Stimulated activated CD8-positive, alpha-beta memory T cell treated with anti-CD3 and anti-CD28 coated beads, Interleukin-12 subunit alpha, Interleukin-12 subunit beta, amount 100 ng/mL, for 24 hours (primary cell): Measurements from ENCODE around the gene GINS2.

Experiments used
- DNase-seq: peaks from one replicate; pipeline ENCODE4 v3.0.0-alpha.2; 2020; ENCODE audit errors: extremely low read depth

The GINS2 gene

GRCh38 chr16:85716022-85716679, 27.4 kb upstream of the GINS2 start:
- no peak for DNase-seq

DNA sequence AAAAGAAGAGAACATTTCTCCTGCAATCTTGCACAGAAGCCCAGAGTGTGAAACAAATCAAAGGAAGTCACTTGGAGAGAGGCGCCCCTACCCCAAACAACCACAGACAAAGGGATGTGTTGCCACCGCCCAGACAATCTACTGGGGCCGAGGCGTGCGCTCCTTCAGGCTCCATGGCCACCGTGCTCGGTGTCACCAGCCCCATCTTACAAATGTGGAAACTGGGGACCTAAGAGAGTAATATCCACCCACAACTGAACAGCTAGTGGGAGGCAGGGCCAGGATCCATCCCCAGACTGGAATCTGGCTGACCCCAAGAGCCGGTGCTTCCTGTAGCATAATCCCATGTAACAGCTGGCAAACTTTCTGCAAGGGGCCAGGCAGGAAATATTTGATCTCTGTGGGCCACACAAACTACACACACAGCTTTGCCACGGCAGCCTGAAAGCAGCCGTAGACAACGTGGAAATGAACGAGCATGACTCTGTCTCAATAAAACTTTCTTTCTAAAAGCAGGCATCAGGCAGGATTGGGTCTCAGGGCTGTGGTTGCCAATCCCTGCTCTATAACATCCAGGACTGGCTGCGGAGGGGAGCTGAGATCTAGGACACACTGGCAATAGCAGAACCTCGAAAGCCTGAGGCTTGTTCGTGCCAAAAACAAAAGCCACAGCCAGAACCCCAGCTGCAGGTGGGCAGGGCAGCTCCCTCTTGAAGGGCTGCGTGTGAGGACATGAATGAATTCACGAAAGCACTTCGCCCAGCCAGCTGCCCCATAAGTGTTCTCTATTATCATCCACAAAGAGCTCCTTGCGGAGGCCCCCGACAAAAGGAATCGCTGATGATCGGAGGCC, 26.6 kb upstream of the GINS2 start:
- DNase-seq: no peak

DNA sequence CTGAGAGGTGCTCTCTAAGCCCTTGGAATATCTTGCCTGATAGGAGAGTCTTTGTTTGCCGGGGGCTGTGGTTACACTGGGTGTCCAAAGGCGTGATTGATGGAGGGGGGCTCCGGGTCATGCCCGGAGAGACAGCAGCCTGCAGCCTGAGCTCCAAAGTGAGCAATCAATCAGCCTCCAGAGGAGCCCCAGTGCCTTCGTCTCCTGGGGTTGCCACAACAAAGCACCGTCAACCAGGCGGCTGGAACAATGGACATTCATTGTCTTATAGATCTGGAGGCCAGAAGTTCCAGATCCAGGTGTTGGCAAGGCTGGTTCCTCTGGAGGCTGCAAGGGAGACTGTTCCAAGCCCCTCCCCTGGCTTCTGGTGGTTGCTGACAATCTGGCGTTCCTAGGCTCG, 24.0 kb upstream of the GINS2 start:
- DNase-seq: no peak

GRCh38 chr16:85711982-85712587, 23.3 kb upstream of the GINS2 start:
- DNase-seq: no peak

DNA sequence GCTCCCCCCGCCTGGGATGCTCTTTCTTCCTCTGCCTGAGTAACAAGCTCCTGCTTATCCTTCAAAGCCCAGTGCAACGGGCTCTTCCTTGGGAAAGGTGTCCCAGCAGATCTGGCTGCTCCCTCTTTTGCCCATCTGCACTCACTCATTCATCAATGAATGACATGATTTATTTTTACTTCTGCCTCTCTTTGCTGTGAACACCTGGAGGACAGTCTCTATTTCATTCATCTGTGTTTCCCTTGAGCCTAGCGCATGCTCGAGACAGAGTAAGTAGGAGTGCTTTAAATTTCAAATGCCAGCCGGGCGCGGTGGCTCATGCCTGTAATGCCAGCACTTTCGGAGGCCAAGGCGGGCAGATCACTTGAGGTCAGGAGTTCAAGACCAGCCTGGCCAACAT, 22.0 kb upstream of the GINS2 start:
- DNase-seq: no peak

- no peak for DNase-seq
Observed at GRCh38 chr16:85709766-85710585, 21.2 kb upstream of the GINS2 start.

- no peak for DNase-seq
Observed at GRCh38 chr16:85708338-85708737, 19.6 kb upstream of the GINS2 start.

DNA sequence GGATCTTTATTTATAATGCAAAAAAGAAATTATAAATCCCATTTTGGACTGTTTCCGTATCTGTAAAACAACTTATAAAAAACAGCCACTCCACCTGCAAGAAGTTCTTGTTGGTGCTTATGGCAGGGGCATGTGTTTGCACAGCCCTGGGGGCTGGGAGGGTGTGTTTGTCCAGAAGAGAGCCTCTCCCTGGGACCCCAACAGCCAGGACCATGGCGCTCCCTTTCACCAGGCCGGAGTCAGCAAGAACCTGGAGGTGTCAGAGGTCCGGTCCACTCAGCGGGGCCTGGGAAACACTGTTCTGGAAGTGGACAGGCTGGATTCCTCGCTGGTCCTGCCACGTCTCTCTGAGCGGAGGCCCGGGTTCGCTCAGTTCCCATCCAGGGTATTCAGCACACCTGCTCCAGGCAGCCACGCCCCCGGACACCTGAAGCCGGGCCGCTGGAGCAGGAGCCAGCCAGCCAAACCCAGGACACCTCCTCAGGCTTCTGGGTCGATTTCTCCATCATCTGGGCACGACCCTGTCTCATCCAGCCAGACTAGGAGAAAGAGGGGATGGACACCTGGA, 18.9 kb upstream of the GINS2 start:
- DNase-seq: no peak

- DNase-seq: no peak
Observed at GRCh38 chr16:85706449-85707034, 17.8 kb upstream of the GINS2 start.

DNA sequence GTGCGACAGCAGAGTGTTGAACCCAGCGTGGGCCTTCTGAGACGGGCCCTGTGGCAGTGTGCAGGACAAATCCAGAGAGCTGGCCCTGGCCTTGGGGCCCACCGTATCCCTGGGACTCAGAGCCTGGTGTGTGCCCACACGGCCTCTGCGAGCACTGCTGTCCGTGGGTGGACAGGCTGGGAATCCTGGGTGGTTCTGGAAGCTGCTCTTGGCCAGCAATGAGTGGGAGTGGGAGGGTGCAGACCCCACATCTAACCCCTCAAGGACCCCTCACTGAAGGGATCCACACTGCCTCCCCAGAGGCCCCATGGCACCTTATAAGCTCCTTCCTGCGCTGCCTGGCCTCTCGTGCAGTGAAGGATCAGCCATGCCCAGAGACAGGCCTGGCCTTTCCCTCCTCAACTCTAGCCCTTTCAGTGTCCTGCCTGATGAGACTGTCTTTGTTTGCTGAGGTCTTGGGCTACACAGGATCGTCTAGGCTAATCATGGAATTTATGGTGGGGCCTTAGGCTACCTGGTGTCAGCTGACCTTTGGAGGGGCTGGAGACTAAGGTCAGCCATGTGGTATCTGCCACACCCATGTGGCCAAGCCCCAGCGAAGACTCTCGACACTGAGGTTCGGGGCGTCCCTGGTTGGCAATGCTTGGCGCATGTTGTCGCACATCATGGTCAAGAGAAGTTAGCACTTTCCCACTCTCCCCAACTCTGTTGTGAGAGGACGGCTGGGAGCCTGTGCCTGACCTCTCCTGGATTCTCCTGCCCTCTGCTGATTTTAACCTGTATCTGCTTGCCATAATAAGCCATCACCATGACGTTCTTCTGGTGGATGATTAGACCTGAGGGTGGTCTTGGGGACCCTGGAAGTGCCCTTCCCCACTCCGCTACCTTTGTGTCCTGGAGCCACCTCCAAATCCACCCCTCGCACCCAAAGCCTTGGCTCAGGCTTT, 16.4 kb upstream of the GINS2 start:
- no peak for DNase-seq

GRCh38 chr16:85704011-85704410, 15.3 kb upstream of the GINS2 start:
- DNase-seq: no peak

DNA sequence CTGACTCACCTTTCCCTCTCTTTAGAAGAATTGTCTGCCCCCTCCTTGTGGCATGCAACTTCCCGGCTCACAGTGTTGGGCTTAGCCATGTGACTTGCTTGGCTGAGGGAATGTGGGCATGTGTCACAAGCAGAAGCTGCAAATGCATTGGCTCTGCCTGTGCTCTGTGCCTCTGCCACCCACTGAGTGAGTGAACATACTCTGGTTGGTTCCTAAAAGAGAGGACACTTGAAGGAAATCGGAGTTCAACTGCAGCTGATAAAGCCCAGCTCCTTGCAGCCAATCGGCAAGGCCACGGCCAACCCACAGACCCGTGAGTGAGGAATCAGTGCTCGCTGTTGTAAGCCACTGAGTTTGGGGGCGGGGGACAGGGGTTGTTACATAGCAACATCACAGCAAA, 10.9 kb upstream of the GINS2 start:
- DNase-seq: no peak

DNA sequence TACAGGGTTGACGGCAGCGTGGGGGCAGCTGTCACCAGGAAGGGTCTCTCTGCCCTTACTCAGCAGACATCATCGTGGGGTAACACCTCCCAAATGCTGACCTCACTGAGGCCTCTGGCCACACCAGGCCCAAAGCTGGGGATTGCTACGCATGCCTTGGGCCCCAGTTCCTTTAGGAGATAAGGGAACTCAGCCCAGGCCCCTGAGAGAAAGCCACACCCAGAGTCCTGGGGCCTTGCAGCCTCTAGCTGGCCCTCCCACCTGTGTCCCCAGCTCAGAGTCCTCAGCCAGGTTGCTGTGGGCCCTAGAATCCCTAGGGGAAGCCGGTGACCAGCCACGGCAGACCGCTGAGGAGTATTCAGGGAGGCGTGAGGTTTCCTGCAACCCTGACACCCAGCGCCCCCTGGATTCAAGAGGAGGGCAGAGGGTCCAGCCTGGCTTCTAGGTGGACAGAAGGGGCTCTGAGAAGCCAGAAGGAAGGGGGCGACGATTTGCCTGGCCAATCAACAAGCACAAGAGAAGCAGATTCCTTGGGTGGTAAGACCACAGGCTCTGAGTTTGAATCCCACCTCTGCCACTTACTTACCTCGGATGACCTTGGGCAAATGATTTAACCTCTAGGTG, 10.3 kb upstream of the GINS2 start:
- DNase-seq: no peak

DNA sequence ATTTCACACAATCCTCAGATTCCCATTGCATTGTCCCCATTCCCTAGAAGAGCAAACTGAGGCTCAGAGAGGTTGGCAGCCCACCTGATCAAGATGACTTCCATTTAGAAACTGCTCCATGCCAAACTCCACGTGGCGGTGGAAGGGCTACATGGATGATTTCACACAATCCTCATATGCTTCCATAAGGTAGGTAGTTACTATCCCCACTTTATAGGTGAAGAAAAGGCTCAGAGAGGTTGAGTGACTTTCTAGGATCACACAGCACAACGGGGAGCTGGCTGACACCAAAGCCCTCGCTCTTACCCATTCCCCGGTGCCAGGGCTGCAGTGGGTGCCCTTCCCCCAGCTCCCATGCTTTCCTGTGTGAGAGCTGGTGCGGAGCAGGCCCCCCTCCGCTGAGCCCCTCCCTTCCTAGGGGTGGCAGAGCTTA, 9.7 kb upstream of the GINS2 start:
- DNase-seq: no peak

- DNase-seq: no peak
Observed at GRCh38 chr16:85697431-85697830, 8.7 kb upstream of the GINS2 start.

DNA sequence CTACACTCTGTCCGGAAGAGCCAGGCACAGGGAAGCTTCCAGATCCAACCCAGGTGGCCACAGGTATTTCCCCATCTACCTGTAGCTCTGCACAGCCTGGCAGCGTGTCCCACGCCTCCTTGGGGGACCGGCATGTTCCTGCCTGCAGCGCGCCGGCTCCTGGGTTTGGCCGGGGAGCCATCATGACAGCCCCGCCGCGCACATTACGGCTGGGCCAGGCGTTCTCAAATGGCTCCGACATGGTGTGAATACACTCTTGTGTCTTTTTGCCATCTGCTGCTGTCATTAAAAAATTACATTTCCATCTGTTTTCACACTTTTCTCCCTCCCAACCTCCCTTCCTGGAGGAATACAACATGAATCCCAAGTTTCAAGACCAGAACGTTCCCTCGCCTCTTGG, 8.0 kb upstream of the GINS2 start:
- no peak for DNase-seq

GRCh38 chr16:85695196-85696128, 6.7 kb upstream of the GINS2 start:
- no peak for DNase-seq

DNA sequence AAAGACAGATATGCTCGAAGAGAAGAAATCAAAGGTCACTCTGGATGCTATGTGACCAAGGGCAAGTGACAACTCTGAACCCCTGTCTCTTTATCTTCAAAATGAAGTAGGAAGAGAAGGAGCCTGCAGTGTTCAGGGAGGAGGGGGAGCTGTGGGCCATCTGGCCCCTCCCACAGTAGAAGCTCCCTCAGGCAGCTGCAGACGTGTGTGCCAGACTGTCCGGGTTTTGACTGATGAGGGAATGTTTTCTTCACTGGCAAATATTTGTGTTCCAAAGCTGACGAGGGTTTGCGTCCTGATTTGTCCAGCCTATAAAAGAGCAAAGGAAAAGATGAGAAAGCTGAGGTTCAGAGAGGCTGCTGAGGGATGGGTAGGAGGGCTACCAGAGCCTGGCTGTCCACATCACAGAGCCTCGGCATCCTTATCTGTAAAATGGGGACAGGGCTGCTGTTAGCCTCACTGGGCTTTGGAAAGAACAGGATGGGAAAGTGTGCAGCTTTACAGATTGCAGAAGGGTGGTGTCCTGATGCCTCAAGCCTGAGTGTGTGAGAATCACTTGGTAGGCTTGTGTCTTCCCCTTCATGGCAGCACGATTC, 1.8 kb upstream of the GINS2 start:
- no peak for DNase-seq
